DOHH2 (cell line): ENCODE results near the gene CCDC74B.
"Not testable (repeated sequence)": the region's sequence is repeated elsewhere in the genome, so short reads cannot be mapped to it uniquely, and the experiment has no call there.

ENCODE experiments used
- H3F3A ChIP-seq: fragments of 200-600 bp; sonication (generic), shearing (Covaris generic); 2 replicates; pipeline ENCODE4 v1.6.0; 2016; ENCODE audit warnings: antibody characterized with exemption, mild to moderate bottlenecking; ENCODE audit not compliant: control insufficient read depth, insufficient read depth
- H3K27ac ChIP-seq: fragments of 200-600 bp; sonication (generic); 2 replicates; pipeline ENCODE4 v1.5.1; 2014; ENCODE audit warnings: low read depth, mild to moderate bottlenecking, low read length, moderate library complexity
- H3K27me3 ChIP-seq: fragments of 200-600 bp; sonication (generic); 2 replicates; pipeline ENCODE4 v1.6.1; 2014; ENCODE audit warnings: mild to moderate bottlenecking, low read length, mixed read lengths; ENCODE audit not compliant: control insufficient read depth
- H3K36me3 ChIP-seq: fragments of 200-600 bp; sonication (generic); 2 replicates; pipeline ENCODE4 v1.6.1; 2014; ENCODE audit warnings: mild to moderate bottlenecking, low read length, moderate library complexity, mixed read lengths; ENCODE audit not compliant: control insufficient read depth
- H3K4me1 ChIP-seq: fragments of 200-600 bp; sonication (generic); 2 replicates; pipeline ENCODE4 v1.6.1; 2014; ENCODE audit warnings: mild to moderate bottlenecking, low read length, mixed read lengths; ENCODE audit not compliant: control insufficient read depth
- H3K4me2 ChIP-seq: fragments of 200-600 bp; sonication (generic); 2 replicates; pipeline ENCODE4 v1.6.0; 2014; ENCODE audit warnings: mild to moderate bottlenecking, low read length, moderate library complexity
- H3K4me3 ChIP-seq: fragments of 200-600 bp; sonication (generic); 2 replicates; pipeline ENCODE4 v1.5.1; 2014; ENCODE audit warnings: mild to moderate bottlenecking, low read length, mixed read lengths
- H3K79me2 ChIP-seq: fragments of 200-600 bp; sonication (generic); 2 replicates; pipeline ENCODE4 v1.6.1; 2014; ENCODE audit warnings: mild to moderate bottlenecking, low read length, mixed read lengths; ENCODE audit not compliant: control insufficient read depth
- H3K9me2 ChIP-seq: fragments of 200-600 bp; sonication (generic); replicated peaks from 2 replicates; pipeline ENCODE4 v1.6.1; 2014; ENCODE audit warnings: mild to moderate bottlenecking, low read length, mixed read lengths; ENCODE audit not compliant: control insufficient read depth
- H3K9me3 ChIP-seq: fragments of 200-600 bp; sonication (generic); 2 replicates; pipeline ENCODE4 v1.6.1; 2014; ENCODE audit warnings: antibody characterized with exemption, low read length, mixed read lengths; ENCODE audit not compliant: control insufficient read depth, insufficient read depth
- H4K20me1 ChIP-seq: fragments of 200-600 bp; sonication (generic); 2 replicates; pipeline ENCODE4 v1.6.0; 2014; ENCODE audit warnings: low read depth, mild to moderate bottlenecking, antibody characterized with exemption, low read length, moderate library complexity; ENCODE audit not compliant: control insufficient read depth, insufficient read depth
- CTCF ChIP-seq: fragments of 200-600 bp; sonication (generic); IDR thresholded peaks from one replicate; pipeline ENCODE4 v1.5.1; 2014; ENCODE audit warnings: antibody characterized with exemption, mild to moderate bottlenecking, low read depth, low read length; ENCODE audit not compliant: poor library complexity, severe bottlenecking
- EZH2phosphoT487 ChIP-seq: fragments of 200-600 bp; sonication (generic); IDR thresholded peaks from 2 replicates; pipeline ENCODE4 v1.6.1; 2017; ENCODE audit warnings: borderline replicate concordance, mild to moderate bottlenecking, antibody characterized with exemption, low read length, moderate library complexity, mixed read lengths

The CCDC74B gene

GRCh38 chr2:130181880-130182682, 37.2 kb upstream of the CCDC74B start, which contains the start of gene MZT2B:
MZT2B (plus strand) TSS chr2:130182262; CDS start chr2:130182283, 21 bp downstream.
- H3K36me3 ChIP-seq: peaks cover 45% of the 10 kb centered on the region
- H3K4me3 ChIP-seq: peak within 1 kb of the TSS; percentile 83
- not testable (repeated sequence) for H4K20me1 ChIP-seq, H3F3A ChIP-seq, H3K9me3 ChIP-seq, H3K27me3 ChIP-seq, H3K9me2 ChIP-seq
- H3K4me2 ChIP-seq: peak within 1 kb of the TSS; percentile 66
- H3K4me1 ChIP-seq: peaks cover 26% of the 10 kb centered on the region
- peak; percentile 55 for TF ChIP-seq CTCF
- H3K79me2 ChIP-seq: peaks cover 87% of the 10 kb centered on the region
- H3K27ac ChIP-seq: peak within 1 kb of the TSS; percentile 74

- H3K4me3 ChIP-seq: peak within 1 kb of the TSS; percentile 83
- H3K4me1 ChIP-seq: peaks cover 26% of the 10 kb centered on the region
- H3K27ac ChIP-seq: peak within 1 kb of the TSS; percentile 74
- no peaks in the 10 kb centered on the region for H3K27me3 ChIP-seq
- no peaks in the 10 kb centered on the region for H3K9me2 ChIP-seq
- peak within 1 kb of the TSS; percentile 66 for H3K4me2 ChIP-seq
- no peak for TF ChIP-seq CTCF
- TF ChIP-seq EZH2phosphoT487: no peak
- H4K20me1 ChIP-seq: peaks cover 5% of the 10 kb centered on the region
- H3K79me2 ChIP-seq: peaks cover 92% of the 10 kb centered on the region
- H3F3A ChIP-seq: no peaks in the 10 kb centered on the region
- H3K36me3 ChIP-seq: peaks cover 44% of the 10 kb centered on the region
- H3K9me3 ChIP-seq: no peaks in the 10 kb centered on the region
These were observed 36.5 kb upstream of the CCDC74B start, which contains the start of gene SMPD4 for GRCh38 chr2:130181325-130181879. SMPD4 (minus strand) TSS chr2:130181602; CDS start chr2:130176592, 5,010 bp downstream.

- not testable (repeated sequence) for H3K27me3 ChIP-seq, H3F3A ChIP-seq, H3K9me2 ChIP-seq, H4K20me1 ChIP-seq, H3K9me3 ChIP-seq
- peak overlapping the region; percentile 83 for H3K4me3 ChIP-seq
- H3K27ac ChIP-seq: peak overlapping the region; percentile 74
- peaks cover 26% of the 10 kb centered on the region for H3K4me1 ChIP-seq
- H3K36me3 ChIP-seq: peaks cover 41% of the 10 kb centered on the region
- H3K4me2 ChIP-seq: peak overlapping the region; percentile 66
- H3K79me2 ChIP-seq: peaks cover 90% of the 10 kb centered on the region
These were observed 35.8 kb upstream of the CCDC74B start for GRCh38 chr2:130180404-130181324.

- not testable (repeated sequence) for H3K9me3 ChIP-seq, H3K9me2 ChIP-seq, H3K27me3 ChIP-seq, H3K4me2 ChIP-seq, H3F3A ChIP-seq, H3K4me3 ChIP-seq, H3K4me1 ChIP-seq, H4K20me1 ChIP-seq, H3K27ac ChIP-seq
- Histone ChIP-seq H3K79me2 (peaks cover 48% of the 10 kb centered on the region), H3K36me3 (peaks cover 50% of the 10 kb centered on the region)
These were observed 30.0 kb upstream of the CCDC74B start for GRCh38 chr2:130174866-130175265.
